ENCODE results near the gene FAM131B.

DNA sequence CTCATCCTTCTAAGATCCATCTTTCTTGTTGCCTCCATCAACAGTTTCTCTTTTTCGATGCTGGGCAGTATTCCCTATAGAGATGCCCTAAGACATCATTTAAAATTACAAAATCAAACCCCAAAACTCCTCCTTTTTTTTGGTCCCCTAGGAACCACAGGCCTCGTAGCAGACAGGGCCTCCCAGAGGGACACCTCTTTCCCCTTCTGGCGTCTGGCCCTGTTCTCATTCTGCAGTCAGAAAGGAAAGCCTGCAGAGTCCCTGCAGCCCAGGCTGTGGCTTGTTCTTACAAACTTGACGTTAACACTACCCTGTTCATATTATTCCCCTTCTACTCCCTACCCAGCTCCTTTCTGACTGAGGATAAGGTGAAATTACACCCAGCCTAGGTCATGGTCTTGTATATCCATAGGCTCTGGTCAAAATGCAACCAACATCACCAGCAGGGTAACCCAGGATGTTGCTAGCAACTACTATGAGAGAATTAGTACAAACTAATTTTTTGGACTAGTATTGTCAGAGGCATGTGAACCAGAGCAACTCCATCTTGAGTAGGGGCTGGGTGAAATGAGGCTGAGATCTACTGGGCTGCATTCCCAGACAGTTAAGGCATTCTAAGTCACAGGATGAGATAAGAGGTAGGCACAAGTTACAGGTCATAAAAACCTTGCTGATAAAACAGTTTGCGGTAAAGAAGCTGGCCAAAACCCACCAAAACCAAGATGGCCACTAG lies 49.6 kb upstream of the FAM131B start:
- TF ChIP-seq CTCF (IDR thresholded peaks at IDR 0.05; ENCODE audit: low read depth, low read length) (no peak), POLR2A (IDR thresholded peaks at IDR 0.05; ENCODE audit: extremely low read depth, insufficient read length) (no peak)
- TF ChIP-seq, protein P1, sequence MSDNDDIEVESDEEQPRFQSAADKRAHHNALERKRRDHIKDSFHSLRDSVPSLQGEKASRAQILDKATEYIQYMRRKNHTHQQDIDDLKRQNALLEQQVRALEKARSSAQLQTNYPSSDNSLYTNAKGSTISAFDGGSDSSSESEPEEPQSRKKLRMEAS (IDR thresholded peaks at IDR 0.05; ENCODE audit: low read depth, low read length): no peak
